ENCODE measurements around the gene MACC1. TPM values are rescaled to one million over a fixed set of nuclear protein-coding genes. Genes with fewer than 3 reads are reported as not detected.

Gene MACC1
- total and polyA plus RNA-seq, 4 donors: 0.02 to 1.0 (median 0.50) TPM

DNA sequence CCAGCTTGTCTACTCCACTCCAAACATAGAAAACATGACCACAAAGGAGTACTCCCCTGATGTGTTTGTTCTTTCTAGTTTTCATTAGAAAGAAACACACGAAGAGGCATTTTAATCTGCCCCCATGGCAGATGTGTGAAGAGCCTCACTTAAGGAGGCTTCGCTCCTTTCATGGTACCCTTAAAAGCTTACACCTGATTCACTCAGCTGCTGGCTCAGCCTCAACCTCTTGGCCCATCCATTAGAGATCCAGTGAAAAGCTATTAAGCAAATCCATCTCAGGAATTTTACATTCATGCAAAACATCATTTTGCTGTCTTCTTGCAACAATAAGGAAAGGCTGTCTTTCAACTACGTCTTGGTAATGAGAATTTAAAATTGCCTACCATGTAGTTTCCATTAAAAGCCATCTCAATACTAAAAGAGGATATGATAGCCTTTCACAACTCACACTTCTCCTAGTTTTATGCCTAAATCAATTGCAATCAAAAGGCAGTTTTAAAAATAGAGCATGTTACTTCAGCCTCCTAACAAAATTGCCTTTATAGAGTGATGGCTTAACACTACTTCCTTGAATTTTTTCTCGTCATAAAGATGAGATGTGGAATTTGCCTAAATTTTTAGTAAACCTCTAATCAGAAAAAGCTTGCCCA lies 22.7 kb downstream of the MACC1 start:
- Histone ChIP-seq H3K36me3 (ENCODE audit: control insufficient read depth in 4 of 4, insufficient read depth in 3 of 4, low read depth in 1 of 4, low read length in 3 of 4) (no peaks in the 10 kb centered on the region), H3K27ac (ENCODE audit: low read depth in 1 of 2, low read length in 2 of 2) (no peak overlapping the region), H3K4me1 (ENCODE audit: control insufficient read depth in 4 of 4, insufficient read depth in 4 of 4, low read length in 3 of 4) (no peaks in the 10 kb centered on the region), H3K27me3 (ENCODE audit: control insufficient read depth in 4 of 4, insufficient read depth in 4 of 4, low read length in 3 of 4) (no peaks in the 10 kb centered on the region), H3K9me3 (ENCODE audit: control insufficient read depth in 4 of 4, low read length in 3 of 4) (no peaks in the 10 kb centered on the region), H3K4me3 (ENCODE audit: low read depth in 1 of 3, low read length in 3 of 3) (no peak overlapping the region), H3K9ac (ENCODE audit: low read depth in 1 of 2, low read length in 2 of 2) (no peak overlapping the region)
- WGBS: 61% methylated on average over 4 of the region's 4 CpGs
- DNase-seq (ENCODE audit: low spot score): no peak
- TF ChIP-seq HNF4A (conservative IDR thresholded peaks at IDR 0.05) (no peak), ATF3 (IDR thresholded peaks at IDR 0.05) (no peak), SP1 (IDR thresholded peaks at IDR 0.05) (no peak), MAX (IDR thresholded peaks at IDR 0.05) (no peak), HNF4G (IDR thresholded peaks at IDR 0.05) (no peak), JUND (IDR thresholded peaks at IDR 0.05) (no peak), FOXA2 (IDR thresholded peaks at IDR 0.05) (no peak), RAD21 (IDR thresholded peaks at IDR 0.05) (no peak), GABPA (IDR thresholded peaks at IDR 0.05 in 1 of 2, conservative IDR thresholded peaks at IDR 0.05 in 1 of 2) (no peak), CTCF (IDR thresholded peaks at IDR 0.05; ENCODE audit: low read depth, low read length, missing input control) (no peak), FOXA1 (IDR thresholded peaks at IDR 0.05) (no peak), EGR1 (IDR thresholded peaks at IDR 0.05; ENCODE audit: low read depth in 2 of 2) (no peak), TAF1 (conservative IDR thresholded peaks at IDR 0.05) (no peak), NR2F2 (IDR thresholded peaks at IDR 0.05) (no peak), YY1 (IDR thresholded peaks at IDR 0.05) (no peak)
- TF ChIP-seq, protein P1, sequence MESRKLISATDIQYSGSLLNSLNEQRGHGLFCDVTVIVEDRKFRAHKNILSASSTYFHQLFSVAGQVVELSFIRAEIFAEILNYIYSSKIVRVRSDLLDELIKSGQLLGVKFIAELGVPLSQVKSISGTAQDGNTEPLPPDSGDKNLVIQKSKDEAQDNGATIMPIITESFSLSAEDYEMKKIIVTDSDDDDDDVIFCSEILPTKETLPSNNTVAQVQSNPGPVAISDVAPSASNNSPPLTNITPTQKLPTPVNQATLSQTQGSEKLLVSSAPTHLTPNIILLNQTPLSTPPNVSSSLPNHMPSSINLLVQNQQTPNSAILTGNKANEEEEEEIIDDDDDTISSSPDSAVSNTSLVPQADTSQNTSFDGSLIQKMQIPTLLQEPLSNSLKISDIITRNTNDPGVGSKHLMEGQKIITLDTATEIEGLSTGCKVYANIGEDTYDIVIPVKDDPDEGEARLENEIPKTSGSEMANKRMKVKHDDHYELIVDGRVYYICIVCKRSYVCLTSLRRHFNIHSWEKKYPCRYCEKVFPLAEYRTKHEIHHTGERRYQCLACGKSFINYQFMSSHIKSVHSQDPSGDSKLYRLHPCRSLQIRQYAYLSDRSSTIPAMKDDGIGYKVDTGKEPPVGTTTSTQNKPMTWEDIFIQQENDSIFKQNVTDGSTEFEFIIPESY (IDR thresholded peaks at IDR 0.05): no peak
- TF ChIP-seq, protein P2, sequence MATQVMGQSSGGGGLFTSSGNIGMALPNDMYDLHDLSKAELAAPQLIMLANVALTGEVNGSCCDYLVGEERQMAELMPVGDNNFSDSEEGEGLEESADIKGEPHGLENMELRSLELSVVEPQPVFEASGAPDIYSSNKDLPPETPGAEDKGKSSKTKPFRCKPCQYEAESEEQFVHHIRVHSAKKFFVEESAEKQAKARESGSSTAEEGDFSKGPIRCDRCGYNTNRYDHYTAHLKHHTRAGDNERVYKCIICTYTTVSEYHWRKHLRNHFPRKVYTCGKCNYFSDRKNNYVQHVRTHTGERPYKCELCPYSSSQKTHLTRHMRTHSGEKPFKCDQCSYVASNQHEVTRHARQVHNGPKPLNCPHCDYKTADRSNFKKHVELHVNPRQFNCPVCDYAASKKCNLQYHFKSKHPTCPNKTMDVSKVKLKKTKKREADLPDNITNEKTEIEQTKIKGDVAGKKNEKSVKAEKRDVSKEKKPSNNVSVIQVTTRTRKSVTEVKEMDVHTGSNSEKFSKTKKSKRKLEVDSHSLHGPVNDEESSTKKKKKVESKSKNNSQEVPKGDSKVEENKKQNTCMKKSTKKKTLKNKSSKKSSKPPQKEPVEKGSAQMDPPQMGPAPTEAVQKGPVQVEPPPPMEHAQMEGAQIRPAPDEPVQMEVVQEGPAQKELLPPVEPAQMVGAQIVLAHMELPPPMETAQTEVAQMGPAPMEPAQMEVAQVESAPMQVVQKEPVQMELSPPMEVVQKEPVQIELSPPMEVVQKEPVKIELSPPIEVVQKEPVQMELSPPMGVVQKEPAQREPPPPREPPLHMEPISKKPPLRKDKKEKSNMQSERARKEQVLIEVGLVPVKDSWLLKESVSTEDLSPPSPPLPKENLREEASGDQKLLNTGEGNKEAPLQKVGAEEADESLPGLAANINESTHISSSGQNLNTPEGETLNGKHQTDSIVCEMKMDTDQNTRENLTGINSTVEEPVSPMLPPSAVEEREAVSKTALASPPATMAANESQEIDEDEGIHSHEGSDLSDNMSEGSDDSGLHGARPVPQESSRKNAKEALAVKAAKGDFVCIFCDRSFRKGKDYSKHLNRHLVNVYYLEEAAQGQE (IDR thresholded peaks at IDR 0.05): no peak

All from liver (tissue), 9 donors.